Testis (tissue), 3 donors: ENCODE data around the gene NACC2. TPM values are rescaled to one million over a fixed set of nuclear protein-coding genes. Genes with fewer than 3 reads are reported as not detected.

Source experiments
- DNase-seq: peaks from one replicate; pipeline ENCODE4 v3.0.0-alpha.2; 2019
- H3K27ac ChIP-seq, 2 donors: fragments of 200-600 bp; sonication (generic); one replicate each; pipeline ENCODE4 v1.5.1; 2019
- H3K27me3 ChIP-seq: fragments of 200-600 bp; sonication (generic); one replicate; pipeline ENCODE4 v1.5.1; 2019
- H3K36me3 ChIP-seq: fragments of 200-600 bp; sonication (generic); one replicate; pipeline ENCODE4 v1.5.1; 2017; ENCODE audit warnings: low read depth; ENCODE audit errors: missing control alignments
- H3K4me1 ChIP-seq: fragments of 200-600 bp; sonication (generic); one replicate; pipeline ENCODE4 v1.5.1; 2019
- H3K4me3 ChIP-seq, 2 donors: fragments of 200-600 bp; sonication (generic); one replicate each; pipeline ENCODE4 v1.5.1; 2017 to 2019
- H3K9me3 ChIP-seq: fragments of 200-600 bp; sonication (generic); one replicate; pipeline ENCODE4 v1.5.1; 2017
- POLR2A ChIP-seq: fragments of 450-650 bp; IDR thresholded peaks from one replicate; pipeline ENCODE4 v1.6.1; 2017; ENCODE audit warnings: antibody characterized with exemption, mild to moderate bottlenecking, moderate library complexity
- WGBS, 2 donors: methylation state at CpG; one replicate each; pipeline ENCODE4 v1.1.5; 2018; 5-methylcytosine and 5-hydroxymethylcytosine counted together
- intact Hi-C: fragments of 100-400 bp; cut with DNase I; formaldehyde crosslinking; loops from one replicate; pipeline ENCODE4 v1.15.1; 2023; ENCODE audit warnings: low total_unique reads
- polyA plus RNA-seq: library from polyadenylated mRNA; stranded (reverse); fragments of 350-450 nt; fragmentation: Illumina TruSeq; extraction: RNeasy Lipid Tissue Mini Kit (QIAGEN cat#74804); gene quantifications from one replicate; pipeline ENCODE4 v1.2.3, GENCODE V29; 2014; ENCODE audit warnings: low read depth, low replicate concordance; ENCODE audit not compliant: insufficient read depth
- total RNA-seq, 2 donors: library from RNA; depleted of rRNA; stranded (reverse); fragments of >200 nt; gene quantifications; one replicate each; pipeline ENCODE4 v1.2.3, GENCODE V29; 2016
- TF ChIP-seq, protein P1 (sequence below), 3 experiments: fragments of 450-650 bp in 2 of 3; fragments of 200-600 bp in 1 of 3; sonication (generic) in 1 of 3; IDR thresholded peaks; one replicate each; pipeline ENCODE4 v1.5.1; 2016 to 2019; ENCODE audit warnings: antibody characterized with exemption in 3 of 3, mild to moderate bottlenecking in 2 of 3, moderate library complexity in 1 of 3

NACC2 gene
- total and polyA plus RNA-seq, 3 donors from 2014 or later, result 29.3 to 49.7 (median 49.5) TPM

DNA sequence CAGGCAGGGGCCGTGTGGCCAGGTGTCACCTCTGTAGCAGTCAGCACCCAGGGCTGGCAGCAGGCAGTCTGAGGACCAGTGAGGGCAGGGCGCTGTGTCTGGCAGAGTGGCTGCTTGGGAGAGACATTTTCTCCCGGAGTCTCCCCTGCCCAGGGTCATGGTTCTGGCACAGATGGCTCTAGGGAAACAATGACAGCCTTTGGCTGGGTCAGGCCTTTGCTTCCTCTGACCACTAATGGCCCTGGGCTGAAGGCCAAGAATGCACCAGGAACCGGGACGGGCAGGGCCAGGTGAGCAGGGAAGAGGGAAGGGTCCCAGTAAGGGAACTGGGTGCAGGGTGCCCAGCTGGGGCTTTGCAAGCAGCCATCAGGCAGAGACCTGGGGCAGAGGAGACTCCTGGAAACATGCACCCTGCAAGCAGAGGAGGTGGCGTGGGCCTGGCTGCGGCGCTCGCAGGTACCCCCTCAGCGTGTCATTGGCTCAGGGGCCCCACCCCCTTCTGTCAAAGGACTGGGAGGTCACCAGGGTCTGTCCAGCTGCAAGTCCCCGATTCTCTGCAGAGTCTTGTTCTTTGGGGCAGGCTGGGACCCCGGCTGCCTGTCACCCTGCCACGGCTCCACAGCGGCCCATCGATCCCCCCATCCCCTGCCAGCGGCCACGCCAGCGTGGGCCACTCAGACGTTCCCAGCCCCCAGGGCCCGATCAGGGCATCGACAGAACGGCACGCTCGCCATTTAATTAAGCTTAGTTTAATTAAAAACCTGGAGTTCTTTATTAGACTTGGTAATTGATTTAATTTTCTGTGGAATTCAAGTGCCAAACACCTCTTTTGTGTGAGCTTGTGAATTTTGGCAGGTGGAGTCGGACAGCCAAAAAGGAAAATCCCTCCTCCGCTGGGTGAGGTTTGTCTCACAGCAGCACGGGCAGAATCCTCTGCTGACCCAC is 42.5 kb upstream of the NACC2 start:
- Histone ChIP-seq H3K4me3 (no peak overlapping the region), H3K9me3 (no peaks in the 10 kb centered on the region), H3K27me3 (no peaks in the 10 kb centered on the region), H3K36me3 (no peaks in the 10 kb centered on the region), H3K27ac (no peak overlapping the region), H3K4me1 (peaks cover 7% of the 10 kb centered on the region)
- 72 to 76% methylated on average over 15 to 27 of the region's 27 CpGs for WGBS, 2 donors
- no peak for TF ChIP-seq POLR2A
- TF ChIP-seq, protein P1, sequence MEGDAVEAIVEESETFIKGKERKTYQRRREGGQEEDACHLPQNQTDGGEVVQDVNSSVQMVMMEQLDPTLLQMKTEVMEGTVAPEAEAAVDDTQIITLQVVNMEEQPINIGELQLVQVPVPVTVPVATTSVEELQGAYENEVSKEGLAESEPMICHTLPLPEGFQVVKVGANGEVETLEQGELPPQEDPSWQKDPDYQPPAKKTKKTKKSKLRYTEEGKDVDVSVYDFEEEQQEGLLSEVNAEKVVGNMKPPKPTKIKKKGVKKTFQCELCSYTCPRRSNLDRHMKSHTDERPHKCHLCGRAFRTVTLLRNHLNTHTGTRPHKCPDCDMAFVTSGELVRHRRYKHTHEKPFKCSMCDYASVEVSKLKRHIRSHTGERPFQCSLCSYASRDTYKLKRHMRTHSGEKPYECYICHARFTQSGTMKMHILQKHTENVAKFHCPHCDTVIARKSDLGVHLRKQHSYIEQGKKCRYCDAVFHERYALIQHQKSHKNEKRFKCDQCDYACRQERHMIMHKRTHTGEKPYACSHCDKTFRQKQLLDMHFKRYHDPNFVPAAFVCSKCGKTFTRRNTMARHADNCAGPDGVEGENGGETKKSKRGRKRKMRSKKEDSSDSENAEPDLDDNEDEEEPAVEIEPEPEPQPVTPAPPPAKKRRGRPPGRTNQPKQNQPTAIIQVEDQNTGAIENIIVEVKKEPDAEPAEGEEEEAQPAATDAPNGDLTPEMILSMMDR (IDR thresholded peaks at IDR 0.05), result no peak
- intact Hi-C loops, result no loop called here
- DNase-seq, result no peak

- H3K27me3 ChIP-seq, result no peaks in the 10 kb centered on the region
- no peaks in the 10 kb centered on the region for H3K36me3 ChIP-seq
- no peak overlapping the region for H3K27ac ChIP-seq
- intact Hi-C loops, result no loop called here
- H3K4me3 ChIP-seq, result no peak overlapping the region
- no peaks in the 10 kb centered on the region for H3K9me3 ChIP-seq
- DNase-seq, result no peak
- TF ChIP-seq, protein P1 (IDR thresholded peaks at IDR 0.05), result no peak
- TF ChIP-seq POLR2A, result no peak
- 82% methylated on average over 26 to 33 of the region's 33 CpGs for whole genome bisulfite sequencing, 2 donors
- H3K4me1 ChIP-seq, result peaks cover 7% of the 10 kb centered on the region
Observed at GRCh38 chr9:136136127-136136925, 41.2 kb upstream of the NACC2 start.

GRCh38 chr9:136135326-136136126 is 40.4 kb upstream of the NACC2 start:
- WGBS, 2 donors, result 62 to 66% methylated on average over 7 to 18 of the region's 18 CpGs
- no peaks in the 10 kb centered on the region for H3K27me3 ChIP-seq
- TF ChIP-seq, protein P1 (IDR thresholded peaks at IDR 0.05), result no peak
- no peak for TF ChIP-seq POLR2A
- no peak for DNase-seq
- H3K27ac ChIP-seq, result no peak overlapping the region
- intact Hi-C loops, result no loop called here
- H3K36me3 ChIP-seq, result no peaks in the 10 kb centered on the region
- no peak overlapping the region for H3K4me3 ChIP-seq
- no peaks in the 10 kb centered on the region for H3K9me3 ChIP-seq
- peaks cover 7% of the 10 kb centered on the region for H3K4me1 ChIP-seq

DNA sequence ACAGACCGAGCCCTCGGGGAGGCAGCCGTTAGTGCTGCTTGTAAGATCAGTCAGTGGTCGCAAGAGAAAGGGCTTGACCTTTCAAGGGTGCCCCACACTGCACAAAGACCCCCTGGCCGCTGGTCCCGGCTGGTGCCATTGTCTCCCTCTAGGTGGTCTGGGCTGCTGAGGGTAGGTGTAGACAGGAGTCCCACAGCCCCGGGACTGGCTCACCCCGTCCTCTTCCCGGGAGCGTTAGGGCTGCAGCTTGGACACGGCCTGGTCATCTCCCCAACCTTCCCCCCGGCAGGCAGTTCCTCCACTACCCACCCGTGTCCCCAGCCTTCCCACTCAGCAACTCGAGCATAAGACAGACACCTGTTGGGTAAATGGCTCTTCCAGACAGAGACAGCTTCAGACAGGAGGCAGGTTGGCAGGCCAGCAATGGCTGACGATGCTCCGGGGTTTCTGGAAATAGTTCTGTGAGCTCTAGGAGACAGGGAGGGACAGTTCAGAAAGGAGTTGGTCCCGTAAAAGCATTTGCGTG is 38.9 kb upstream of the NACC2 start:
- Histone ChIP-seq H3K9me3 (no peaks in the 10 kb centered on the region), H3K27ac (no peak overlapping the region), H3K4me3 (peak overlapping the region in 1 of 2 donors; percentile 51), H3K4me1 (peaks cover 7% of the 10 kb centered on the region), H3K27me3 (no peaks in the 10 kb centered on the region), H3K36me3 (no peaks in the 10 kb centered on the region)
- no peak for TF ChIP-seq POLR2A
- TF ChIP-seq, protein P1 (IDR thresholded peaks at IDR 0.05), result no peak
- 17 to 27% methylated on average over 11 to 17 of the region's 18 CpGs for WGBS, 2 donors
- DNase-seq, result no peak
- intact Hi-C loops, result no loop called here
